GM21723 (cell line): Measurements from ENCODE around the gene KRT86.
A peak's percentile ranks its signal among the peaks of the same experiment; 100 is the strongest.
"Not testable (repeated sequence)": the region's sequence is repeated elsewhere in the genome, so short reads cannot be mapped to it uniquely, and the experiment has no call there.

ENCODE experiments used
- ATAC-seq: cut with Tn5 transposase; IDR thresholded peaks from one replicate; pipeline ENCODE4 v1.9.1; 2021; ENCODE audit warnings: mild to moderate bottlenecking, moderate library complexity; ENCODE audit not compliant: unreplicated experiment

KRT86 gene

GRCh38 chr12:52290483-52291134, 16.2 kb downstream of the KRT86 start:
- ATAC-seq: not testable (repeated sequence)

GRCh38 chr12:52291267-52291935, 17.0 kb downstream of the KRT86 start, which contains the start of gene KRT81:
KRT81 (minus strand) TSS chr12:52291534; CDS start chr12:52291465, 69 bp downstream.
- ATAC-seq: no peak

GRCh38 chr12:52293926-52294325, 19.5 kb downstream of the KRT86 start:
- no peak for ATAC-seq

- no peak for ATAC-seq
Measured at GRCh38 chr12:52294803-52295202, 20.4 kb downstream of the KRT86 start.

GRCh38 chr12:52295663-52296062, 21.2 kb downstream of the KRT86 start:
- no peak for ATAC-seq

GRCh38 chr12:52296572-52297215, 22.2 kb downstream of the KRT86 start:
- ATAC-seq: no peak

GRCh38 chr12:52298677-52299190, 24.3 kb downstream of the KRT86 start:
- ATAC-seq: no peak

GRCh38 chr12:52300796-52301691, 26.6 kb downstream of the KRT86 start:
- no peak for ATAC-seq

GRCh38 chr12:52301721-52302120, 27.3 kb downstream of the KRT86 start:
- not testable (repeated sequence) for ATAC-seq

GRCh38 chr12:52302242-52302914, 27.9 kb downstream of the KRT86 start:
- ATAC-seq: not testable (repeated sequence)

GRCh38 chr12:52304941-52305411, 30.5 kb downstream of the KRT86 start:
- ATAC-seq: peak; percentile 87

- no peak for ATAC-seq
Measured at GRCh38 chr12:52305921-52306705, 31.7 kb downstream of the KRT86 start.

GRCh38 chr12:52306731-52307130, 32.3 kb downstream of the KRT86 start:
- no peak for ATAC-seq

GRCh38 chr12:52307836-52308805, 33.7 kb downstream of the KRT86 start:
- no peak for ATAC-seq

GRCh38 chr12:52308806-52309425, 34.5 kb downstream of the KRT86 start:
- no peak for ATAC-seq

- no peak for ATAC-seq
Measured at GRCh38 chr12:52310622-52311284, 36.3 kb downstream of the KRT86 start.

GRCh38 chr12:52311285-52311648, 36.8 kb downstream of the KRT86 start:
- no peak for ATAC-seq
